ENCODE measurements around the gene SPATA6. TPM values are rescaled to one million over a fixed set of nuclear protein-coding genes. Genes with fewer than 3 reads are reported as not detected.
"Not testable (repeated sequence)": the region's sequence is repeated elsewhere in the genome, so short reads cannot be mapped to it uniquely, and the experiment has no call there.

Gene SPATA6
- total and polyA plus RNA-seq, 9 donors = 7.9 to 48.3 (median 35.6) TPM

DNA sequence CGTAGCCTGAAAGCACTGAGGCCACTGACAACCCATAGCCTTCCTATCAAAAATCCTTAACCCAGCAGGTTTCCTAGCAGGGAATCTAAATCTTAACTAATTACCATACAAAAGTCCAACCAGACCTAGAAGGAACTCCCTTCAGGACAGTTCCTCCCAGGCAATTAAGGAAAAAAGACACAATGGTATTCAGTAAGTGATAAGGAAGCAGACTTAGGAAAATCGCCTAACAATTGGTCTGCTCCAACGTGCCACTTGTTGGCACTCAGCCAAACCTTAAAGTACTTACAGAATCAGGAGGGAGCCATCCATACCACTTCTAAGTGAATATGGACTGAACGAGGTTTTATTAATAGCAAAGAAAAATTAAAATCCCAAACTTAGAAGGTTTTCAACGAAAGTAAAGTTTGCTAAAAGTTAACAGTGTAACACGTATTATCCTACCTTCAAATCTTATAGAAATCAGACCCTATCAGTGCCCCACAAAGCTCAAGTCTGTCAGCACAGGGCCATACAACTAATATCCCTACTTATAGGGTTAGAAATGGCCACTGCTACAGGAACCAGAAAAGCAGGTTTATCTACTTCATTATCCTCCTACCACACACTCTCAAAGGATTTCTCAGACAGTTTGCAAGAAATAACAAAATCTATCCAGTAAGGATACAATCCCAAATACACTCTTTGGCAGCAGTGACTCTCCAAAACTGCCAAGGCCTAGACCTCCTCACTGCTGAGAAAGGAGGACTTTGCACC lies 29.0 kb downstream of the SPATA6 start:
- H3K4me1 ChIP-seq (ENCODE audit: insufficient read depth) = no peaks in the 10 kb centered on the region
- WGBS, 3 donors = 75 to 79% (median 78%) methylated on average over 6 of the region's 6 CpGs
- no peak for DNase-seq
- no peak for TF ChIP-seq EP300 (IDR thresholded peaks at IDR 0.05)
- TF ChIP-seq, protein P1, sequence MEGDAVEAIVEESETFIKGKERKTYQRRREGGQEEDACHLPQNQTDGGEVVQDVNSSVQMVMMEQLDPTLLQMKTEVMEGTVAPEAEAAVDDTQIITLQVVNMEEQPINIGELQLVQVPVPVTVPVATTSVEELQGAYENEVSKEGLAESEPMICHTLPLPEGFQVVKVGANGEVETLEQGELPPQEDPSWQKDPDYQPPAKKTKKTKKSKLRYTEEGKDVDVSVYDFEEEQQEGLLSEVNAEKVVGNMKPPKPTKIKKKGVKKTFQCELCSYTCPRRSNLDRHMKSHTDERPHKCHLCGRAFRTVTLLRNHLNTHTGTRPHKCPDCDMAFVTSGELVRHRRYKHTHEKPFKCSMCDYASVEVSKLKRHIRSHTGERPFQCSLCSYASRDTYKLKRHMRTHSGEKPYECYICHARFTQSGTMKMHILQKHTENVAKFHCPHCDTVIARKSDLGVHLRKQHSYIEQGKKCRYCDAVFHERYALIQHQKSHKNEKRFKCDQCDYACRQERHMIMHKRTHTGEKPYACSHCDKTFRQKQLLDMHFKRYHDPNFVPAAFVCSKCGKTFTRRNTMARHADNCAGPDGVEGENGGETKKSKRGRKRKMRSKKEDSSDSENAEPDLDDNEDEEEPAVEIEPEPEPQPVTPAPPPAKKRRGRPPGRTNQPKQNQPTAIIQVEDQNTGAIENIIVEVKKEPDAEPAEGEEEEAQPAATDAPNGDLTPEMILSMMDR (IDR thresholded peaks at IDR 0.05) = no peak
- TF ChIP-seq POLR2A (IDR thresholded peaks at IDR 0.05) = no peak
- intact Hi-C loops (cut with DNase I) = no loop called here
- H3K4me3 ChIP-seq = no peak overlapping the region
- no peak overlapping the region for H3K27ac ChIP-seq
- H3K9me3 ChIP-seq = no peaks in the 10 kb centered on the region
- H3K36me3 ChIP-seq = no peaks in the 10 kb centered on the region
- no peaks in the 10 kb centered on the region for H3K27me3 ChIP-seq

DNA sequence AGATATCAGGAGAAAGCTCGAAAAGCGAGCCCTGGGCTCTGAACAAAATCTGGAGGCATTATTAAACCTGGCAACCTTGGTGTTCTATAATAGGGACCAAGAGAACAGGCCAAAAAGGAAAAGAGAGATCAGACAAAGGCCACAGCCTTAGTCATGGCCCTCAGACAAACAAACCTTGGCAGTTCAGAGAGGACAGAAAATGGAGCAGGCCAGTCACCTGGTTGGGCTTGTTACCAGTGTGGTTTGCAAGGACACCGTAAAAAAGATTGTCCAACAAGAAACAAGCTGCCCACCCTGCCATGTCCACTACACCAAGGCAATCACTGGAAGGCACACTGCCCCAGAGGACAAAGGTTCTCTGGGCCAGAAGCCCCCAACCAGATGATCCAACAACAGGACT lies 31.2 kb downstream of the SPATA6 start:
- DNase-seq; intact Hi-C loops (cut with DNase I); H3K27ac ChIP-seq; H3K36me3 ChIP-seq; H3K9me3 ChIP-seq; H3K4me3 ChIP-seq; H3K4me1 ChIP-seq (ENCODE audit: insufficient read depth); H3K27me3 ChIP-seq: not testable (repeated sequence)
- 94 to 95% (median 94%) methylated on average over 3 of the region's 3 CpGs for WGBS, 3 donors

DNA sequence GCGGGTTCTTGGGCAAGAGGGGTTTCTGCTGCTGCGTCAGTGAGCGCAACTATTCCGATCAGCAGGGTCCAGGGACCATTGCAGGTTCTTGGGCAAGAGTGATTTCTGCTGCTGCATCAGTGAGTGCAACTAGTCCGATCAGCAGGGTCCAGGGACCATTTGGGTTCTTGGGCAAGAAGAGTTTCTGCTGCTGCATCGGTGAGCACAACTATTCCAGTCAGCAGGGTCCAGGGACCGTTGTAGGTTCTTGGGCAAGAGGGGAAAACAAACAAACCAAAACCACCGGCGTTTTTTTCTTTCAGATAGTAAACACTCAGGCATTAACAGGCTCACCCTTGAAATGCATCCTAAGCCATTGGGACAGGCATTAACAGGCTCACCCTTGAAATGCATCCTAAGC lies 32.6 kb downstream of the SPATA6 start:
- Histone ChIP-seq H3K27ac (no peak overlapping the region), H3K36me3 (no peaks in the 10 kb centered on the region), H3K4me1 (ENCODE audit: insufficient read depth) (no peaks in the 10 kb centered on the region), H3K4me3 (no peak overlapping the region), H3K27me3 (no peaks in the 10 kb centered on the region), H3K9me3 (no peaks in the 10 kb centered on the region)
- WGBS, 3 donors = 97% methylated on average over 9 of the region's 9 CpGs
- intact Hi-C loops (cut with DNase I) = no loop called here
- no peak for DNase-seq
- TF ChIP-seq, protein P1 (IDR thresholded peaks at IDR 0.05) = no peak
- no peak for TF ChIP-seq EP300 (IDR thresholded peaks at IDR 0.05)
- no peak for TF ChIP-seq POLR2A (IDR thresholded peaks at IDR 0.05)

- DNase-seq; H3K27me3 ChIP-seq; H3K9me3 ChIP-seq; H3K4me3 ChIP-seq; H3K4me1 ChIP-seq (ENCODE audit: insufficient read depth); intact Hi-C loops (cut with DNase I); H3K27ac ChIP-seq; H3K36me3 ChIP-seq: not testable (repeated sequence)
Observed at GRCh38 chr1:48437379-48437778, 34.6 kb downstream of the SPATA6 start.

GRCh38 chr1:48435312-48436002 lies 36.5 kb downstream of the SPATA6 start:
- H3K9me3 ChIP-seq; DNase-seq; H3K27me3 ChIP-seq; intact Hi-C loops (cut with DNase I); H3K36me3 ChIP-seq; H3K27ac ChIP-seq; H3K4me3 ChIP-seq; H3K4me1 ChIP-seq (ENCODE audit: insufficient read depth): not testable (repeated sequence)
- WGBS, 3 donors = 95 to 99% (median 96%) methylated on average over 29 of the region's 29 CpGs

GRCh38 chr1:48430832-48431231 lies 41.2 kb downstream of the SPATA6 start:
- 94 to 100% (median 97%) methylated on average over 1 of the region's 1 CpG for WGBS, 3 donors

More at GRCh38 chr1:48430832-48431231, 41.2 kb downstream of the SPATA6 start:
- Histone ChIP-seq H3K27ac (no peak overlapping the region), H3K9me3 (no peaks in the 10 kb centered on the region), H3K36me3 (no peaks in the 10 kb centered on the region), H3K4me1 (ENCODE audit: insufficient read depth) (no peaks in the 10 kb centered on the region), H3K27me3 (no peaks in the 10 kb centered on the region), H3K4me3 (no peak overlapping the region)
- intact Hi-C loops (cut with DNase I) = no loop called here
- no peak for DNase-seq
- TF ChIP-seq, protein P1 (IDR thresholded peaks at IDR 0.05) = no peak
